ENCODE measurements around the gene SNCAIP. TPM values are rescaled to one million over a fixed set of nuclear protein-coding genes. Genes with fewer than 3 reads are reported as not detected.

SNCAIP gene
- total and polyA plus RNA-seq, 2 donors (not counting 1 experiment from before 2014, with no cell fraction given), result 1.3 to 4.1 TPM

GRCh38 chr5:122297587-122298298 is 14.3 kb upstream of the SNCAIP start:
- H4K20me1 ChIP-seq (ENCODE audit: control insufficient read depth, extremely low read depth, insufficient read depth, low read length), result no peaks in the 10 kb centered on the region
- no peak overlapping the region for H3K27ac ChIP-seq (ENCODE audit: insufficient read depth, low read length)
- H3K27me3 ChIP-seq (ENCODE audit: control insufficient read depth, insufficient read depth, low read length), result no peaks in the 10 kb centered on the region
- no peak overlapping the region for H2AFZ ChIP-seq (ENCODE audit: low read length)
- H3K4me2 ChIP-seq (ENCODE audit: extremely low read depth, insufficient read depth, low read length), result no peak overlapping the region
- no peaks in the 10 kb centered on the region for H3K4me1 ChIP-seq (ENCODE audit: control insufficient read depth, extremely low read depth, insufficient read depth, low read length)
- H3K9ac ChIP-seq (ENCODE audit: insufficient read depth, low read length), result no peak overlapping the region
- TF ChIP-seq CTCF (conservative IDR thresholded peaks at IDR 0.05 in 1 of 2, IDR thresholded peaks at IDR 0.05 in 1 of 2; ENCODE audit: low read depth in 1 of 2, low read length in 2 of 2) (no peak), EZH2 (IDR thresholded peaks at IDR 0.05; ENCODE audit: low read length, missing control alignments) (no peak)
- H3K36me3 ChIP-seq (ENCODE audit: control insufficient read depth, insufficient read depth, low read length), result no peaks in the 10 kb centered on the region
- DNase-seq (ENCODE audit: low read depth in 2 of 2), result no peak
- H3K4me3 ChIP-seq (replicated peaks in 1 of 4; ENCODE audit: control extremely low read depth in 1 of 4, insufficient read depth in 1 of 4, low read depth in 3 of 4, low read length in 4 of 4), result no peak overlapping the region
- no peaks in the 10 kb centered on the region for H3K79me2 ChIP-seq (ENCODE audit: control insufficient read depth, insufficient read depth, low read length)
- no peaks in the 10 kb centered on the region for H3K9me3 ChIP-seq (ENCODE audit: control insufficient read depth, insufficient read depth, low read depth, low read length)

DNA sequence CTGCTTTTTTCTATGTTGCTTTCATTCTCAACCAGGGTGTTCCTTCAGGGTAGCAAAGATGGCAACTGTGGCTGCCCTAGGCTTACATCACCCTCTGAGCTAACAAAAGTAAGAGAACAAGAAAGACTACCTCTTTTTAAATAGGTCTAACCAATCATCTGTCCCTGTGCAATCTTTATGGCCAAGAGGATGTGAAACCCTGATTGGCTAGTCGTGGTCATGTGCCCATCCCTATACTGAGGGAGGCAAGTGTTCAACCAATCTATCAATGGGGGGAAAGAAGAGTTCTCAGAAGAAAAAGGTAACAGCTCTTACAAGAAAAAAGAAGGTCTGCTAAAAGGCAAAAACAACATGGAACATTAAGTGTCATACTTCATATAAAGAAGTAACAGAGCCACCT is 11.7 kb upstream of the SNCAIP start:
- no peaks in the 10 kb centered on the region for H3K36me3 ChIP-seq (ENCODE audit: control insufficient read depth, insufficient read depth, low read length)
- no peaks in the 10 kb centered on the region for H4K20me1 ChIP-seq (ENCODE audit: control insufficient read depth, extremely low read depth, insufficient read depth, low read length)
- H3K4me2 ChIP-seq (ENCODE audit: extremely low read depth, insufficient read depth, low read length), result no peak overlapping the region
- TF ChIP-seq EZH2 (IDR thresholded peaks at IDR 0.05; ENCODE audit: low read length, missing control alignments) (no peak), CTCF (conservative IDR thresholded peaks at IDR 0.05 in 1 of 2, IDR thresholded peaks at IDR 0.05 in 1 of 2; ENCODE audit: low read depth in 1 of 2, low read length in 2 of 2) (no peak)
- H3K4me1 ChIP-seq (ENCODE audit: control insufficient read depth, extremely low read depth, insufficient read depth, low read length), result no peaks in the 10 kb centered on the region
- no peaks in the 10 kb centered on the region for H3K9me3 ChIP-seq (ENCODE audit: control insufficient read depth, insufficient read depth, low read depth, low read length)
- H3K27ac ChIP-seq (ENCODE audit: insufficient read depth, low read length), result no peak overlapping the region
- no peaks in the 10 kb centered on the region for H3K27me3 ChIP-seq (ENCODE audit: control insufficient read depth, insufficient read depth, low read length)
- H3K4me3 ChIP-seq (replicated peaks in 1 of 4; ENCODE audit: control extremely low read depth in 1 of 4, insufficient read depth in 1 of 4, low read depth in 3 of 4, low read length in 4 of 4), result no peak overlapping the region
- no peak for DNase-seq (ENCODE audit: low read depth in 2 of 2)
- no peak overlapping the region for H2AFZ ChIP-seq (ENCODE audit: low read length)
- H3K9ac ChIP-seq (ENCODE audit: insufficient read depth, low read length), result no peak overlapping the region
- no peaks in the 10 kb centered on the region for H3K79me2 ChIP-seq (ENCODE audit: control insufficient read depth, insufficient read depth, low read length)

DNA sequence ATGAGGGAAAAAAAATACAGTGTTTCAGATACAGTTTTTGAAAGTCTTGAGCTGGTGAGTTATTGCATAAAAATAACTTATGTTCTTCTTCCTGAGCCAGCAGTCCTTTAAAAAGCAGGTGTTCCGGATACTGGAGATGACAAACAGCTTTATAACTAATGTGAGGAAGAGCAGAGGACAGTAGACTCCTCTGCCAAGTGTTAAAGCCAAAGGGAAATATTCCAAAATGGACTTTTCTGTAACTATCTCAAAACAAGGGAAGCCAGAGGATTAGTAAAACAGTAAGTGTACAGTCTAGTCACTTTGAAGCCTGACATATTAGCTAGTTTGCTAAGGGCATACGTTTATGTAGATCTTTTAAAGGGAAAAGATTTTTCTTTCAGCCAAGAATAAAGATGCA is 11.0 kb upstream of the SNCAIP start:
- no peaks in the 10 kb centered on the region for H3K36me3 ChIP-seq (ENCODE audit: control insufficient read depth, insufficient read depth, low read length)
- TF ChIP-seq EZH2 (IDR thresholded peaks at IDR 0.05; ENCODE audit: low read length, missing control alignments) (no peak), CTCF (conservative IDR thresholded peaks at IDR 0.05 in 1 of 2, IDR thresholded peaks at IDR 0.05 in 1 of 2; ENCODE audit: low read depth in 1 of 2, low read length in 2 of 2) (no peak)
- H4K20me1 ChIP-seq (ENCODE audit: control insufficient read depth, extremely low read depth, insufficient read depth, low read length), result no peaks in the 10 kb centered on the region
- DNase-seq (ENCODE audit: low read depth in 2 of 2), result no peak
- no peak overlapping the region for H3K4me2 ChIP-seq (ENCODE audit: extremely low read depth, insufficient read depth, low read length)
- H2AFZ ChIP-seq (ENCODE audit: low read length), result no peak overlapping the region
- H3K79me2 ChIP-seq (ENCODE audit: control insufficient read depth, insufficient read depth, low read length), result no peaks in the 10 kb centered on the region
- H3K4me1 ChIP-seq (ENCODE audit: control insufficient read depth, extremely low read depth, insufficient read depth, low read length), result no peaks in the 10 kb centered on the region
- H3K27me3 ChIP-seq (ENCODE audit: control insufficient read depth, insufficient read depth, low read length), result no peaks in the 10 kb centered on the region
- no peak overlapping the region for H3K27ac ChIP-seq (ENCODE audit: insufficient read depth, low read length)
- no peak overlapping the region for H3K9ac ChIP-seq (ENCODE audit: insufficient read depth, low read length)
- no peak overlapping the region for H3K4me3 ChIP-seq (replicated peaks in 1 of 4; ENCODE audit: control extremely low read depth in 1 of 4, insufficient read depth in 1 of 4, low read depth in 3 of 4, low read length in 4 of 4)
- no peaks in the 10 kb centered on the region for H3K9me3 ChIP-seq (ENCODE audit: control insufficient read depth, insufficient read depth, low read depth, low read length)

Data from fibroblast of lung (primary cell).